ENCODE results near the gene ADAM11.
A peak's percentile ranks its signal among the peaks of the same experiment; 100 is the strongest.

The ADAM11 gene

DNA sequence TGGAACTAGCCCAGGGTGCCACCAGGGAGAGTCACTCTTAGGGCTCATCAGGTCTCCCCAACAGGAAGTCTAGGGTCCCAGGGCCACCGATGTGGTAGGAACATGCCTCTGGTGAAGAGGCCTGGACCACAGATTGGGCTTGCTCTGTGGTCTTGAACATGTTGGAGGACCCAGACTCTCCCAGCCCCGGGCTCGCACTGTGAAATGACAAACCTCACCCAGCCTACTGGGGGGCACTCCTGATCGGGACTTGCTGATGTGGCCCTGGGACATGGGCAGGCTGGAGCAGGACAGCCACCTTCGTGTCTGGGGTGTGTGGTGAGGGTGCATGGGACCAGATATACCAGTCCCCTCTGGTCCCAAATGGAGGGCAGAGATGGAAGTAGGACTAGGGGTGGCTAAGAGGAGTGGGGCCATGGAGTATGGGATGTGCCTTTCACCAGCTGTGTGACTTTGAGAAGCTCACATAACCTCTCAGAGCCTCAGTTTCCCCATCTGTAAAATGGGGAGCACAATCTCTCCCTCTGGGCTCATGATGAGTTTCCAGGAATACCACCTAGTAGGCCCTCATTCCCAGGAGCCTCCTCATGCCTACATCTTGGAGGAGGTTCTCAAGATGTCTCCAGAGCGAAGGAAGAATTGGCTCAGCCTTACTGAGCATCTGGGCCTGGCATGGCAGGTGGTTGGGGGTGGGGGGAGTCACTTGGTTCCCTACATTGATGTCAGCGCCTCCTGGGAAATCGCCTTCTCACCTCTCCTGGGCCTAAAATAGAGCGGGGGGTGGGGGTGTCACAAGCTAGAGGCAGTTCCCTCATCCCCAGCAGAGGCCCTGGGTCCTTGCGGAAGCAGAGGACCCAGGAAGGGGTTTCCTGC lies 1.5 kb upstream of the ADAM11 start:
- no peak for DNase-seq

DNA sequence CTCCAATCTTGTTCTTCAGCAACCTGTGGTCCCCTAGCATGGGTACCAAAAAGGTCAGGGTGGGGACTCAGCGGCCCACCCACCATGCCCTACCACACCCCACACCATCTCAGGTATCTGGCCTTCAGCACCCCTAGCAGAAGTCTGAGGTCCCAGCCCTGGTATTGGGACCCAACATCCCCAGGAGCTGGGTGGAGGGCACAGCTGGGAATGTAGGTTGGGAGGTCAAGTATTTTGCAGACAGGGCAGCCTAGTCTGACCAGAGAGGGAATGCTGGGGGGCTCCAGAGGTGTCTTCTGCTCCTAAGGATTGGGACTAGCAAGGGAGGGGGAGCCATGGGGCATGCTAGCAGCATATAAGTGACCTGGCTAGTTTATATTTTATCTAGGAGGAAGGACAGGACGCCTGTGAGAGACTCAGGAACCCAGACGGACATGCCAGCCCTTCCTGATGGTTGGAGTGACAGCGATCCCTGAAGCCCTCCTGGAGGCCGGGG lies 822 bp upstream of the ADAM11 start:
- DNase-seq = no peak

DNA sequence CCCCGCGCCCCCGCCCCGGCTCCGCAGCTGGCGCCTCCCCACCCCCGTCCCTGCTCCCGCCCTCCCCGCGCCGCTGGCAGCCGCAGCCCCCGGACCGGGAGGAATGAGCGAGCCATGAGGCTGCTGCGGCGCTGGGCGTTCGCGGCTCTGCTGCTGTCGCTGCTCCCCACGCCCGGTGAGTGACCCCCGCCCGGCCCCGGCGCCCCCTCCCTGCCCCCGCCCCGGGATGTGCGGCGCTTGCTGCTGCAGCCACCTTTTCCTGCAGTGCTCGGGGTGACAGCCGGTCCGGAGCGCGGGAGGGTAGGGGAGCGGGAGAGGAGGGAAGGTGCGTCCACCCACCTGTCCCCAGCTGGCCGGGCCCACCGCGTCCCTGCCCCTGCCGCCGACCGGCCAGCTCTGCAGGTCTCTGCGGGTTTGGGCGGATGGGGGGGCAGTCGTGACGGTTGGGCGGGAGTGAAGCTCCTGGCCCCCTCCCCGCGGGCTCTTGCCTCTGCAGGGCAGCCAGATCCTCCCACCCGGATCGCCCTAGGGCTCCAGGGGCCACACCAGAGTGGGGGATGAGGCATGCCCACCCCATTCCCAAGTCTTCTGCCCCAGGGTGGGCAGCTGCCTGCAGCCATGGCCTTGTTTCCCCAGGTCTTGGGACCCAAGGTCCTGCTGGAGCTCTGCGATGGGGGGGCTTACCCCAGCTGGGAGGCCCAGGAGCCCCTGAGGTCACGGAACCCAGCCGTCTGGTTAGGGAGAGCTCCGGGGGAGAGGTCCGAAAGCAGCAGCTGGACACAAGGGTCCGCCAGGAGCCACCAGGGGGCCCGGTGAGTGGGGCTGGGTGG lies 513 bp downstream of the ADAM11 start:
- no peak for DNase-seq

DNA sequence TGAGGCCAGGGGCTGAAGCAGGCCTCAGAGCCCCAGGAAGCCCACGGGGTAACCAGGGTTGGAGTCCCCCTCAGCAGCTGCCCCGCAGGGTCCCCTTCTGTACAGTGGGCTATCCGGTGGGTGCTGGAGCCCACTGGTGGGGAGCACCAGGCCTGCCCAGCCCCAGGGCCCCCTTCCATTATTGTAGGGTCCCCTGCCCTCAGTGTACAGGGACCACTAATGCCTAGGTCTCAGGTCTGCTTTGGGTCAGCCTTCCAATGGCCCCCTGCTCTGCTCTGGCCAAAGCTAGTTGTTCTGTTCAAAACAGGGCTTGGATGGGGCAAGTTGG lies 1.1 kb downstream of the ADAM11 start:
- no peak for DNase-seq

DNA sequence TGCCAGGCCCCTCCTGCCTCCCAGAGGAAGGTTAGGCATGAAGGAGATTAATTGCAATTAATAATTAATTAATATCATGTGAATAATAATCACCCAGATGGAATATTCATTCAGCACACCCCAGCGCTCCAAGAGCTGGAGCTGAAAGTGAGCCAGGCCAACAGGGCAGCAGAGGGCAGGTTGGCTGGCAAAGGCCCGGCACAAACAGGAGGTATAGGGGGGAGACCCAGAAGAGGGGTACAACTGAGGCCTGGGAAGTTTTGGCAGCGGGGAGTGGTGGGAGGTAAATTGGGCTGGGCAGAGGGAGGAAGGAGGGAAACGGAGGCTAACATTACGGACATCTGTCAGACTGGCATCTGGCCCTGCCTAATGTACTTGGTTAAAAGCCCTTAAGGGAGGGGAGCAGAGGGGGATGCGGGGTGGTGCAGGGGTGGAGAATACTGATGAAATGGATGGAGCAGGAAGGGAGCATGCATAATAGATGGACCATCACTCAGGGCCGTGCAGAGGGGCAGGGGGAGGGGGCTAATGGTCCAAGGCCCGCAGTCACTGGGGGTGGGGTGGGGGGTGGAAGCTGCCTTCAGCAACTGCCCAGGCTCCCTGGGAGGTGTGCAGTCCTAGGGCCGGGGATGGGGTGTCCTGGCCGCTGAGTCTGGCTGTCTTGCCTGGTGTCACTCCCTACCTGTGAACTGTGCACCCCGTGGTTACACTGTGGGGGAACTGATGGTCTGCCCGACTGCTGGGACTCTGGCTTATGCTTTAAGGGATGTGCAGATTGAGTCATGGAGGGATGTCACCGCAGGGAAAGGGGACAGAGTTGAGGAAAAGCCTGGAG lies 1.9 kb downstream of the ADAM11 start:
- DNase-seq = no peak

DNA sequence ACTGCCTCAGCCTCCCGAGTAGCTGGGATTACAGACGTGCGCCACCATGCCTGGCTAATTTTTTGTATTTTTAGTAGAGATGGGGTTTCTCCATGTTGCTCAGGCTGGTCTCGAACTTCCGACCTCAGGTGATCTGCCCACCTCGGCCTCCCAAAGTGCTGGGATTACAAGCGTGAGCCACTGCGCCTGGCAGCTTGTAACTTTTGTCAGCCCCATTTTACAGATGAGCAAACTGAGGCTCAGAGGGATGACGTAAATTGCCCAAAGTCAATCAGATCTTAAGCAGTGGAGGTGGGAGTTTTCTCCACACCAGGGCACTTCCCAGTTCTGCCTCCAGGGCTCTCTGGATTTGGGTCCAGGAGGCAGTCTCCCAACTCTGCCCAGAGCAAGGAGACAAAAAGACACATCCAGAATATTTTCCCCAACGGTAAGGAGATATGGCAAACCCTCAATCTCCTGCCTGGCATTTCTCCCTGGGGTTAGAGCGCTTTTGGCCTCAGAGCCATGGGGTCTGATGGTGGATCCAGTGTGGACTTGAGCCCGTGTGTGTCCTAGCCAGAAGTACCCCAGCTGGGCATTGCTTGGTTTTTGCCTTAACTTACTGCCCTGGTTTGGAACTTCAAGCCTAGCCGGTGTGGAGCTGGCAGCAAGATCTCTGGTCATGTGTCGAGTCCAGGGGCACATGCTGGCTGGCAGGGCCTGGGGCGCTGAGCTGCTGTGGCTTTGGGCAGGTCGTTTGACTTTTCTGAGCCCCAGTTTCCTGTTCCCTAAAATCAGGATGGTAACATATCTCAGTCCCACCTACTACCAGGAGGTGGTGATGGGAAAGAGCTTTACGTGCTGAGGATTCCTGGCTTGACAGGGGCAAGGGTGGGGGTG lies 3.4 kb downstream of the ADAM11 start:
- no peak for DNase-seq

DNA sequence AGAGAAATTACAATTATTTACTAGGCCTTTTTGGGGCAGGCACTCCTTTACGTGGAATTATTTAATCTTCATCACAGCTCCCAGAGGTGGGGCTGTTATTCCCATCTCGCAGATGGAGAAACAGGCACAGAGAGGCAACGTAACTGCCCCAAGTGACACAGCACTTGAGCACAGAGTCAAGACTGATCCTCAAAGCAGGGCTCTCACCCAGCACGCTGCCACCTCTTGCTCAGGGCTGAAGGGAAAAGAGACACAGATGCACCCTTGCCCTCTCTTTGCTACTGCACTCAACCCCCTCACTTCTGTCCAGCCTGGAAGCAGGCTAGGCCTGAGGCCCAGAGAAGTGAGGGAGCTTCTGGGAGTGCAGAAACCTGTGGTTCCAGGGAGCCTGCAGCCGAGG lies 4.4 kb downstream of the ADAM11 start:
- no peak for DNase-seq

DNA sequence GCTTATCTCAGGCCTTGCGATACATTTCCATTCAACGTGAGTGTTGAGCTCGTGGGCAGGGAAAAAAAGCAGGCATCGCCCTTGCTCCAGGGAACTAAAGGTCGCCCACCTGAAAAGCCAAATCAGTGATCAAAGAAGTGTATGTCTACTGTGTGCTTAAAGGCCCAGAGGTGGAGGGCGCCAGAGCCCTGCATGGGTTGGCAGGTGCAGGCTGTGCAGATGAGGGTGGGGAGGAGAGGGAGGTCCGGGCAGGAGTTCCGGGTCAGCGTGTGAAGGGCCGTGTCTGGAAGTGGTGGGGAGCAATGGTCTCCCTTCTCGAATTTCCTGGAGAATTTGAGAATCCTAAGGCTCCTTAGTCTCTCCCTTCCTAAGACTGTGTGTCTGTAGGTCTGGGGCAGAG lies 7.2 kb downstream of the ADAM11 start:
- no peak for DNase-seq

DNA sequence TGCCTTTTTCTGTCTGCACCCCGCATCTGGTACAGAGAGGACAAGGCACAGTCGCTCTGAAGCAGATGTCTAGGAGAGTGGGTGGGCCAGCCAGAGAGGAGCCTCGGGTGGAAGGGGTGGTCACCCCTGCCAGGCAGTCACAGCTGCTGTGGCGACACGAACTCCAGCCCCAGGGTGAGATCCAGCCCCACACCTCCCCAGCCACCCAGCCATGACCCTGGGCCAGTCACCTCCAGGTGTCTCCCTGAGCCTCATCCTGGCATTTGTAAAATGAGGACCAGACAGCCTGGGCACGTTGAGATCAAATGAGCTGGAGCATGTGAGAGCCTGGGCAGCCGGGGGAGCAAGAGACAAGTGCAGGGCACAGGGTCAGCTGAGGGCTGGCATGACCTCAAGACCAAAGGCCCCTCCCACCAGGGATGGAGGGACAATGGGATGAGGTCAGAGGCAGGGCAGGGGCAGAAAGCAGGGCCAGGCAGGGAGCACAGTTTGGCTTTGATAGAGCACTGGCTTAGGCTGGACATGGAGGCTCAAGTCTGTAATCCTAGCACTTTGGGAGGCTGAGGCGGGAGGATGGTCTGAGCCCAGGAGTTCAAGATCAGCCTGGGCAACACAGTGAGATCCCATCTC lies 7.7 kb downstream of the ADAM11 start:
- no peak for DNase-seq

DNA sequence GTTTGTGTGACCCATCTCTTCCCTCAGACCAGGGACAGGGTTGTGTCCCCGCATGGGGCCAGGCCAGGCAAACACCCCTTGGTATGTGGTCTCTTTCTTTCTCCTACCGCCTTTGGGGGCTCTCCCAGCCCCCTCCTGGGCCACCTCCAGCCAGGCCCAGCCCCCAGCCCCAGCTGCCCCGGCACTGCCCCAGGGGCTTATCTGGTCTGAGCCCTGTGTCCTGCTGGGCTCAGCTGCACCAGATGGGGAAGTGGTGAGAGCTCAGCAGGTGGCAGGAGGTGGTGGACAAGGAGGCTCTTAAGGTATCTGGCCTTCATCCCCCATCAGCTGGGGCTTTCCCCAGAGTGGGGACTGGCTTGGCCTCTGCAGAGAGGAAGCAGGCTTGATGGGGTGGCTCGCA lies 8.7 kb downstream of the ADAM11 start:
- DNase-seq = no peak

DNA sequence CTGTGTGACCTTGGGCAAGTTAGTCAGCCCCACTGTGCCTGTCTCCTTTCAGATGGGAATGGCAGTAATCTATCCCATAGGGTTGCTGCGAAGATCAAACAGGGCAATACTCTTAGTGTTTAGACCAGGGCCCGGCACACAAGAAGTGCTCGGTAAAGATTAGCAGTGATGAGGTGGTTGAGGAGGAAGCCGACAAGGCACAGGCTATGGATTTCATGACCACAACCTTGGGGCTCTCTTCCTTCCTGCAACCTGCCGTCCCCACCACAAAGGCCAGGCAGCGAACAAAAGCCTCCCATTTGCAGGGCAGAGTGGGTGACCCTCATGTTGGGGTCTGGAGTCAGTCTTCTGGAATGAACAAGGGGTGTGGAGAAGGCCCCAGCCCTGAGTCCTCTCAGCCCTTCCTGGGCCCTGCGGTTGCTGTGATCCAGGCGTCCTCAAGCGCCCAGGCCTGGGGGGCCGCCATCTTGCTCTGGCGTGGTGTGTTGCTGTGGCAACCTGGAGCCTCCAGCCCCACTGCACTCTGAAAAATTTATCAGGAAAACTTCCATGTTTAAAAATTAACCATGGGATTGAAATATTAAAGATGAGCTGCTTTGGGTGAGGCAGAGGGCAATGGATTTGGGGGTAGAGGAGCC lies 9.8 kb downstream of the ADAM11 start:
- DNase-seq = no peak

DNA sequence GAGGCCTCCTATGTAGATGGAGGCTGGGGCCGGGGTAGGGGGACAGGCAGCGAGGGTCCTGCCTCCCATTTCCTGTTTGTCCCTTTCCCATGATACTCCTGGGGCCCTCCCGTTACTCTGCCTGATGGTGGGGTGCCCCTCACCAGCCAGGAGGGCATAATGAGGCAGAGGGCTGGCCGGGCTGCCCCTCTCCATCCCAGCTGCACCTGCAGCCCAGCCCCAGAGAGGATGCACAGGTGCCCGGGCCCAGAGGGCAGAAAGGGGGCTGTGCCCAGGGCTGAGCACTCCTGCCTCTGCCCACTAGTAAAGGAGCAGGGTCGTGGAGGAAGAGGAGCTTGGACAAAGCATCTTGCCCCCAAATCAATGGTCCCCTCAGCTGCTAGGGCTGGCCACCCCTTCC lies 10.4 kb downstream of the ADAM11 start:
- DNase-seq = no peak

DNA sequence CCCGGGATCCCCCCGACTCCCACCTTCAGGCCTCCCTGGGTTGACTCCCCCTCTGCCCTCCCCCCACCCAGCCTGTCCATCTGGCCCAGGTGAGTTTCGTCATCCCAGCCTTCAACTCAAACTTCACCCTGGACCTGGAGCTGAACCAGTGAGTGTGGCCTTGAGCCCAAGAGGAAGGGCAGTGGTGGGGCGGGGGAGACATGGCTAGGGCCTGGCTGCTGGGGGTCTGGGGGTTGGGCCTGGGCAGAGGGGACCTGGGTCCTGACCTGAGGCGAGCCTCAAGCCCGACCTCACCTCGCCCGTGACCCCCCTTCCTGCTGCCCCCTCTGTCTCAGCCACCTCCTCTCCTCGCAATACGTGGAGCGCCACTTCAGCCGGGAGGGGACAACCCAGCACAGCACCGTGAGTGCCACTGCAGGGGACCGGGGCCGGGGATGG lies 10.9 kb downstream of the ADAM11 start:
- DNase-seq = no peak

DNA sequence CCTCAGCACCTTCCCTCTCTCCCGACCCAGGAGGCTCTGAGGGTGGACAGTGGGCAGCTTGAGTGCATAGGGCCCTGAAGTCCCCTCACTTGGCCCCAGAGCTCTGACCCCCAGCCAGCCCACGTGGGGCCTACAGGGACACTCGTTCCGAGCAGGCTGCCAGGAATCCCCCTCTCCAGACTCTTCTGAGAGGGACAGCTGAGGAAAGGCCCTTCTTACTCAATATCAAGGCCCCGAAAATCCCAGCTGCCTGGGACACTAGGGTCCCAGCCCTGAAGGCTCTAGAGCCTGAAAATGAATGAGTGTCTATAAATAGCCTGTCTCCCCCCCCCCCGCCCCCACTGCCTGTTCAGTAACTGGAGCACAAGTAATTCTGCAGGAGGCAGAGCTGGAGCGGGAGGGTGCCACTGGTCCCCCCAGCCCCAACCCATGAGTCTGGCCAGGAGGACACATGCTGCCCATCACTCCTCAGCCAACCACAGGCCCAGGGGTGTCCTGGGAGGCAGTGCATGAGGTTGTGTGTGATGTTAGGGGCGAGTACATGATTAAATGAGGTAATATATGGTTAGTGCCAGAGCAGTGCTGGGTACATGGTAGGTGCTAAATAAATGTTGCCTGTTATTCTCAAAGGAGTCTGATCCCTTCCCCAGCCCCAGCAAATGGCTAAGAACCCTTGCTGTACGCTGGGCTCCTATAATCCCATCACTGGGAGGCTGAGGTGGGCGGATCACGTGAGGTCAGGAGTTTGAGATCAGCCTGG lies 11.6 kb downstream of the ADAM11 start:
- no peak for DNase-seq

DNA sequence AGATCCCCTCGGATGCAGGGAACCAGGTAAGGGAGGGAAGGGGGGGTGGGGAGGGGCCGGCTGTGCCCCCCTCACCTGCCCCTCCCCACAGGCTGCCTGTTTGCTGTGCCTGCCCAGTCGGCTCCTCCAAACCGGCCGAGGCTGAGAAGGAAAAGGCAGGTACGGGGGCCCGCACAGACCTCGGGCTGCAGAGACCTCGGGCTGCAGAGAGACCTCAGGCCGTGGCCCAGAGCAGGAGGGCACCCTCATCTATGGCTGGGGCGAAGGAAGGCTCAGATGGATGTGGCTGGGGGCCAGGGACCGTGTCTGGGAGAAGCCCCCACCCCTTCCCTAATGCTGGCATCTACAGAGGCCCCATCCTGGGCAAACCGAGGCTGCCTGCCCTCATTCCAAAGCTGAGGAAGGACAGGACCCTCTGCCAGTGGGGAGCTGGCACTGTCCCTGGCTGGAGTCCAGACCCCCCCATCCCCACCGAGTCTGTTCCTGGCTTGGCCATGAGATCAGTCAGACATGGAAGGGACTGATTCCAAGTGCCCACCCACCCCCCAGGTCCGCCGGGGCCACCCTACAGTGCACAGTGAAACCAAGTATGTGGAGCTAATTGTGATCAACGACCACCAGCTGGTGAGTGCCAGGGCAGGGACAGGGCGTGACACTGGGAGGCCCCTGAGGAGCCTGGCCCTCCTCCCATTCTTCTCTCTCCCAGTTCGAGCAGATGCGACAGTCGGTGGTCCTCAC lies 13.7 kb downstream of the ADAM11 start:
- no peak for DNase-seq

DNA sequence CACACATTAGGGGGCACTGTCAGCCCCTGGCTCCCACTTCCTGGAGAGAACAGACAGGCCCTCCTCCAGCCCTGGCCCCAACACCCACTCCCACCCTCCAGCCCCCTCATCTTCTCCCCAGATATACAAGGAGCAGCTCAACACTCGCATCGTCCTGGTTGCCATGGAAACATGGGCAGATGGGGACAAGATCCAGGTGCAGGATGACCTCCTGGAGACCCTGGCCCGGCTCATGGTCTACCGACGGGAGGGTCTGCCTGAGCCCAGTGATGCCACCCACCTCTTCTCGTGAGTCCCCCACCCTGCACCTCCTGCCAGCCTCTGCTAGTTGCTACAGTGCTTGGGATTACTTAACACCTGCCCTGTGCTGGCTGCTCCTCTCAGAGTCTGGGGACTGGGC lies 14.4 kb downstream of the ADAM11 start:
- DNase-seq = no peak

DNA sequence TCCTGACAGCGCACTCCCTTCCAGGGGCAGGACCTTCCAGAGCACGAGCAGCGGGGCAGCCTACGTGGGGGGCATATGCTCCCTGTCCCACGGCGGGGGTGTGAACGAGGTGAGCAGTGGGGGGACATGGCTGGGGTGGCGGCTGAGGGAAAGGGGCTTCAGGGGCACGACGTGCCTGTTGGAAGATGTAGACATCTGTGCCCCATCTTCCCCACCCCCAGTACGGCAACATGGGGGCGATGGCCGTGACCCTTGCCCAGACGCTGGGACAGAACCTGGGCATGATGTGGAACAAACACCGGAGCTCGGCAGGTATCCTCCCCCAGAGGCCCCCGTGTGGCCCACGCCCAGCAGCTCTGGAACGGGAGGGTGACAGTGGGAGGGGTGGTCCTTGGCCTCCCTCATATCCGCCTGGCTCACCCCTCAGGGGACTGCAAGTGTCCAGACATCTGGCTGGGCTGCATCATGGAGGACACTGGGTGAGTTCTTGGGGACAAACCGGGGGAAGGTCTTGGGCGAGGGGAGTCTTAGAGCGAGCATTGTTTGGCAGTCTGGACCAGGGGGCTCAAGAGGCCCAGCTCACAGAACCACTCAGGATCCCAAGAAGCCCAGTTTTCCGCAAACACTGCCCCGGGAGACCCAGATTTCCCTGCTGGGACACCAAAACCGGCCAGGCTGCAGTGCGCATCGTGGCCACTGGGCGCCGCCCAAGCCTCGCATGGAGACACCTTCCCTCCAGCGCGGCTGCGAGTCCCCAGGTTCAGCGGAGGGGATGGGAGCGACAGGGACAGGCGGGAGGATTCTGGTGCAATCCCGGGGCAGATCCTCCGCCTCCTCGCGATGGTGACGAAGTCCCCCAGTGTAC lies 15.7 kb downstream of the ADAM11 start:
- DNase-seq = peak; percentile 76

DNA sequence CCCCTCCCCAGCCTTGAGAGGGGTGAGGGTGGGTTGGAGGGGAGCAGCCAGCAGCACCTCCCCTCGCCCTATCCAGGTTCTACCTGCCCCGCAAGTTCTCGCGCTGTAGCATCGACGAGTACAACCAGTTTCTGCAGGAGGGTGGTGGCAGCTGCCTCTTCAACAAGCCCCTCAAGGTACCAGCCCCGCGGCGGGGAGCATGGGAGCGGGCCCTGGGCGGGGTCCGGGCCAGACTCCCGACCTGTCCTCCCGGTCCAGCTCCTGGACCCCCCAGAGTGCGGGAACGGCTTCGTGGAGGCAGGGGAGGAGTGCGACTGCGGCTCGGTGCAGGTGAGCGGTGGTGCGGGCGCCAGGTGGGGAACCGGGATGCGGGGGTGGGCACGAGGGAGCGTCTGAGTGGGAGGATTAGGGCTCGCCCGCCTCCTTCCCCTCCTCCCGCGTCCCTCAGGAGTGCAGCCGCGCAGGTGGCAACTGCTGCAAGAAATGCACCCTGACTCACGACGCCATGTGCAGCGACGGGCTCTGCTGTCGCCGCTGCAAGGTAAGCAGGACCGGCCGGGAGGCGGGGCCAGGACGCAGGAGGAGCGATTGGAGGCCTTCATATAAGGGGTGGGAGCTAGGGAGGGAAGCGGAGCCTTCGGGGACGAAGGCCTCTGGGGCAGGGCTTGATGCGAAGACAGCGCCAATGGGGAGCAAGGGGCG lies 16.5 kb downstream of the ADAM11 start:
- peak; percentile 97 for DNase-seq

All from NCI-H526 treated with DMSO at 0.1 percent for 48 hours (cell line).